Muscle layer of colon (tissue), 2 donors: Measurements from ENCODE around the gene ZNF644.

Experiments
- H3K27ac ChIP-seq: one replicate; pipeline ENCODE4 v1.7.0; 2013; ENCODE audit warnings: low read depth, mild to moderate bottlenecking, low read length, moderate library complexity
- H3K27me3 ChIP-seq, 2 donors: one replicate each; pipeline ENCODE4 v1.7.0; 2013; ENCODE audit warnings: low read length in 2 of 2, mild to moderate bottlenecking in 2 of 2; ENCODE audit not compliant: insufficient read depth in 2 of 2, control insufficient read depth in 1 of 2
- H3K36me3 ChIP-seq: one replicate; pipeline ENCODE4 v1.7.0; 2013; ENCODE audit warnings: mild to moderate bottlenecking, low read length; ENCODE audit not compliant: insufficient read depth
- H3K4me1 ChIP-seq: one replicate; pipeline ENCODE4 v1.7.0; 2013; ENCODE audit warnings: mild to moderate bottlenecking, low read length; ENCODE audit not compliant: insufficient read depth
- H3K4me3 ChIP-seq, 2 donors: one replicate each; pipeline ENCODE4 v1.7.0; 2013; ENCODE audit warnings: low read length in 2 of 2, low read depth in 1 of 2, mild to moderate bottlenecking in 1 of 2, moderate library complexity in 1 of 2
- H3K9ac ChIP-seq: one replicate; pipeline ENCODE4 v1.7.0; 2013; ENCODE audit warnings: low read length
- H3K9me3 ChIP-seq: one replicate; pipeline ENCODE4 v1.7.0; 2013; ENCODE audit warnings: mild to moderate bottlenecking, low read length
- donor health status: abdominal sarcoma.
- donor health status: Adenocarcinoma of cecum.

Gene ZNF644

DNA sequence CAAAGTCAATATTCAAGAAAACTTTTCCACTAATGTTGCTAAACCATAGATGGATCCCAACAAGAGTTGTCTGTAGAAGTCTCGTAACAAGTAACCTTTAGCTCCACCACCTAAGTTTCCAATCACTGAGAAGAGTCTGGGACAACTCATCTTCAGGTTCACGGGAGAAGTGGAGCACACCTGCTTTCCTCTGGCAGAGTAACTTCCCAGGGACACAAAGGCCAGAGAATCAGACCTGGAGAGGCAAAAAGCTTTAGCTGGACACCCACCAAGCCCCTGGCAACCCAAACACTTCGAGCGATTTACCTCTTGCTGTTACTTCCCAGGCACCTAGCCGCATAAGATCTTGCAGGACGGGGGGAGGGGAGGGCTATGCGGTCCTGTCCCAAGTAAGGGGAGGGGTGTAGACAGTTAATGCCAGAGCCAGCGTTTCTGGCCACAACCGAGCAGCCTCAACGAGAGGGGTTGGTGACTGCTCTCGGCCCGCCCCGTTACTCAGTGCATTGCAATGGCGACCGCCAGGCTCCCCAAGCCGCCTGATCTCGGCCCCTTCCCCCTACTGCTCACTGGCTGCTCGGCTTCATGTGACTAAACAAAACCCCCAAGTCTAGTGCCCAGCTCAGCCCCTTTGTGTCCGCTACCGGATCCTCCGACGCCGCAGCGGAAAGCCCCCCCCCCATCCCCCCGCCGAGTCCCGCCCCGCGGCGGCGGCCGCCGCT lies 709 bp downstream of the ZNF644 start:
- Histone ChIP-seq H3K27me3 (no peaks in the 10 kb centered on the region), H3K4me1 (peaks cover 30% of the 10 kb centered on the region), H3K4me3 (peak overlapping the region; percentile 87 to 92), H3K9me3 (no peaks in the 10 kb centered on the region), H3K36me3 (no peaks in the 10 kb centered on the region), H3K27ac (peak overlapping the region; percentile 86), H3K9ac (peak overlapping the region; percentile 84)

DNA sequence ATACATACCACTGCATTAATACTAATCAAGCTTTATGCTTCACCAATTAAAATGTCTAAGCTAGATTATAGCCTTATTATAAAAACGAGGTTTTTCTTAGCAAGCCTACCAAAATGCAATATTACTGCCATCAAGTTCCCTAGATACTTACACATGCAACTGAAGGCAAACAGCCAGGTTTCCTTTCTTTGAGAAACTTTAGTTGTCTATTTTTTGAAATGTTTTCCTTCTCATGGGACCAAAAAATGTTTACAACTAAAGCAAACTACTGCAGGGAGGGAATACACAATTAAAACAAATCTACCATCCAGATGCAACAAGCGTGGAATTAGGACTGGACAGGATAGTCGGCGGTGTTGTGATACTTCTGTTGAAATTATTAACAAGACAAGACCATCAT lies 1.3 kb downstream of the ZNF644 start:
- Histone ChIP-seq H3K27me3 (no peaks in the 10 kb centered on the region), H3K27ac (peak overlapping the region; percentile 79), H3K9ac (peak overlapping the region; percentile 84), H3K4me3 (peak overlapping the region; percentile 87 to 92), H3K36me3 (no peaks in the 10 kb centered on the region), H3K4me1 (peaks cover 34% of the 10 kb centered on the region), H3K9me3 (no peaks in the 10 kb centered on the region)

DNA sequence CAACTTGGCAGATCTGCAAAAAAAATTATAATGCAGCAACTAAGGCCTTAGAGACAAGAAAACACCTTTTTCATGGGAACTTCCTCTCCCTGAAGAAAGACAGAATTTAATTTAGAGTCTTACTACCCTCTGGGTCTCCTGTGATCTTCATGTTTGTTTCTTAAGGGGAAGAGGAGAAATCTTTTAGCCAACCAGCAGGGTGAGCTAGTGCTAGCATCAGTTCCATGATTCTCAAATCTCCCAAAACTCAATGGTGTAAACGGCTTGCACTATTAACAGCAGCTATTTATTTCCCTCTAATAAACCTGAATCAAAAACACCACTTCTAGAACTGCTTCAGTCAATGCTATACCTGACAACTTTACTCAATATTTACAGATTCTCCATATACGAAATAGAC lies 3.8 kb downstream of the ZNF644 start:
- Histone ChIP-seq H3K27me3 (no peaks in the 10 kb centered on the region), H3K4me1 (peaks cover 43% of the 10 kb centered on the region), H3K9me3 (no peaks in the 10 kb centered on the region), H3K27ac (no peak overlapping the region), H3K36me3 (no peaks in the 10 kb centered on the region), H3K9ac (no peak overlapping the region), H3K4me3 (no peak overlapping the region)

DNA sequence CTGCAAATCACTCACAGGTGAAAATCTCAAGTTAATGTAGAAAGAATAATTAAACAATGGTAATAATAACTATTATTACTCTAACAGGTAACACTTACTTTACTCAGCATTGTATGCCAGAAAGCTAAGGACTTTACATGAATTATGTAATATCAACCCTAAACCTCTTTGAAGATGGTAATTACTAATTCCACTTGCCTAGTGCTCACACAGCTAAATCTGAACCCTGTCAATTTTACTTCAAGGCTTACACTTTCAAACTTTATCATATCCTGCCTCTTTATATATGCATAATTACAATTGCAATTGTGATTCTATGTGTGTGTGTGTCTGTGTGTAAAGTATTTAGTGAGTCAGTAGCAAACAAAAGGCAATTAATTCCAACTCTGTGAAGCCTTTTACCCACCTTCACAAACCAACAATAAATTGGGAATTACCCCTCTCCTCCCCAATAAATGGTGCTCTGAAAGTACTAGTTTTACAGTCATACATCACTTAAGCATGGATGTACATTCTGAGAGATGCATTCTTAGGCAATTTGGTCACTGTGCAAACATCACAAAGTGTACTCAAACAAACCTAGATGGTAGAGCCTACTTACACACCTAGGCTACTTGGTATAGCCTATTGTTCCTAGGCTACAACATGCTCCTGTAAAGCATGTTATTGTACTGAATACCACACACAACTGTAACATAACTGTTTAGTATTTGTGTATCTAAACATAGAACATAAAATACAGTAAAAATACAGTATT lies 5.9 kb downstream of the ZNF644 start:
- Histone ChIP-seq H3K4me1 (peaks cover 49% of the 10 kb centered on the region), H3K27me3 (no peaks in the 10 kb centered on the region), H3K27ac (no peak overlapping the region), H3K36me3 (no peaks in the 10 kb centered on the region), H3K9me3 (no peaks in the 10 kb centered on the region), H3K9ac (no peak overlapping the region), H3K4me3 (no peak overlapping the region)

DNA sequence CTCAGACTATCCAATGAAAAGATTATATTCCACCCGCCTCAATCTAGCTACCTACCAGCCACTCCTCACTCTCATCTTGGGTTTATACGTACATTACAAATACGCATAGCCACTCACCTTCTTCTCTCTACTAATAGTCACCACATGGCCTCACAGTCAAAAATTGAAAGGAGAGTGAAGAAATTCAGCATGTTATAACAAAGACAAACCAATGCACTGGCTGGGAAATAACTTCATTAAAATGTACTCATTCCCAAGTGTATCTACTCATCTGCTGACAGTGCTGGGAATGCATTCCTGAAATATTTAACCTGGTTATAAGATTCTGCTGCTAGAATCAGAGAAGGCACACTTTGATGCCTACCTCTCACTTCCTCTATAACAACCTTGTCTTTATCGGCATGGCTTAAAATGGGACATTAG lies 6.5 kb downstream of the ZNF644 start:
- no peak overlapping the region for H3K27ac ChIP-seq
- peaks cover 49% of the 10 kb centered on the region for H3K4me1 ChIP-seq
- H3K4me3 ChIP-seq: no peak overlapping the region

GRCh38 chr1:91014475-91014874 lies 7.4 kb downstream of the ZNF644 start:
- Histone ChIP-seq H3K4me1 (peaks cover 44% of the 10 kb centered on the region), H3K27ac (no peak overlapping the region), H3K9me3 (no peaks in the 10 kb centered on the region), H3K27me3 (no peaks in the 10 kb centered on the region), H3K36me3 (no peaks in the 10 kb centered on the region), H3K9ac (no peak overlapping the region), H3K4me3 (no peak overlapping the region)

More for the DNA sequence above, 6.5 kb downstream of the ZNF644 start:
- Histone ChIP-seq H3K9ac (no peak overlapping the region), H3K9me3 (no peaks in the 10 kb centered on the region), H3K27me3 (no peaks in the 10 kb centered on the region), H3K36me3 (no peaks in the 10 kb centered on the region)

GRCh38 chr1:91013302-91013701 lies 8.5 kb downstream of the ZNF644 start:
- no peaks in the 10 kb centered on the region for H3K9me3 ChIP-seq
- no peak overlapping the region for H3K9ac ChIP-seq
- no peak overlapping the region for H3K4me3 ChIP-seq
- peaks cover 33% of the 10 kb centered on the region for H3K4me1 ChIP-seq
- H3K36me3 ChIP-seq: no peaks in the 10 kb centered on the region
- no peak overlapping the region for H3K27ac ChIP-seq
- H3K27me3 ChIP-seq: no peaks in the 10 kb centered on the region

DNA sequence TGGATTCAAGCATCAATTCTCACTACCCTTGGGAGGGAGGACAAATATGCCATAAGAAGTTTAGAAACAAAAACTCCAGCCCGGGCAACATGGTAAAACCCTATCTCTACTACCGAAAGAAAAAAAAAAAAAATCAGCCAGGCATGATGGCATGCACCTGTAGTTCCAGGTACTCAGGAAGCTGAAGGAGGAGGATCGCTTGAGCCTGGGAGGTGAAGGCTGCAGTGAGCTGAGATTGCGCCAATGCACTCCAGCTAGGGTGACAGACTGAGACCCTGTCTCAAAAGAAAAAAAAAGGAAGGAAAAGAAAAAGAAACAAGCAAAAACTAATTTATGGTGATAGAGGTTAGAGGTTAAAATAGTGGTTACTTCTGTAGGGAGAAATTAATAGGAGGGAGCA lies 9.6 kb downstream of the ZNF644 start:
- Histone ChIP-seq H3K36me3 (no peaks in the 10 kb centered on the region), H3K4me1 (peaks cover 27% of the 10 kb centered on the region), H3K27ac (no peak overlapping the region)

DNA sequence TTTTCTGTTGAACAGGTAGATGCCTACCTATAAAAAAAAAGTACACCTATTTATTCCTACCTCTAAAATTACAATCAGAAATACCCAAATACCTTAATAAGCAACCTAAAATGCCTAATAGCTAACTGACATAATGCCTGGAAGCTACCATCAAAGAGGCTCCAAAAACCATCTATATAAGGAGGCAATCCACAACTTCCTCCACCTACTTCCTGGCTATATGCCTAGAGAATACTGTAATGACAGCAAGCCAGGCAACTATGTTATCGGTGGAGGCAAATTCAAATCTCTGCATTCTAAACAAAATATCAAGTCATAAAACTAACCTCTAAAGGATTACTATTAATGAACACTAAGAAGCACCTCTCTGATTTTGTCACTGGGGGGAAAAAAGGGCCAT lies 10.1 kb downstream of the ZNF644 start:
- no peak overlapping the region for H3K9ac ChIP-seq
- H3K4me1 ChIP-seq: peaks cover 27% of the 10 kb centered on the region
- H3K27me3 ChIP-seq: no peaks in the 10 kb centered on the region
- no peak overlapping the region for H3K27ac ChIP-seq
- no peaks in the 10 kb centered on the region for H3K36me3 ChIP-seq
- H3K9me3 ChIP-seq: no peaks in the 10 kb centered on the region
- H3K4me3 ChIP-seq: no peak overlapping the region

More for the DNA sequence above, 9.6 kb downstream of the ZNF644 start:
- H3K27me3 ChIP-seq: no peaks in the 10 kb centered on the region
- H3K4me3 ChIP-seq: no peak overlapping the region
- no peaks in the 10 kb centered on the region for H3K9me3 ChIP-seq
- H3K9ac ChIP-seq: no peak overlapping the region

DNA sequence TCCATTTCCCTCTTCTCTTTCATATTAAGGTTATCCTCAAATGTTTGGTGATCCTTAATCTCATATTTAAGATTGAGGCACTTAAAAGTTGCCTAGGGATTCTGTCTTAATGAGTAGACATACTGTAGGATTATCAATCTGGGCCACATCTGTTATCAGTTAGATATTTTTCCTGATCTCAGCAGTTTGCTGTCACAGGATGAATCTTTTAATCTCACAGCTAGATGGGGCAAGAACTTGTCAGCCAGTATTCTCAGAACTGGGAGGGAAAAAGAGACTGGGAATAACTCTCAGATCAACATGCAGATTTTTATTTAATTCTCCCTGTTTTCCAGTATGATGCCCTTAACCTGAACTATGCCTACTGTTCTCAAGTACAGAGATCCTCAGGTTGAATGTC lies 14.0 kb downstream of the ZNF644 start:
- Histone ChIP-seq H3K9ac (no peak overlapping the region), H3K27ac (no peak overlapping the region), H3K9me3 (no peaks in the 10 kb centered on the region), H3K36me3 (no peaks in the 10 kb centered on the region), H3K27me3 (no peaks in the 10 kb centered on the region), H3K4me3 (no peak overlapping the region), H3K4me1 (peaks cover 12% of the 10 kb centered on the region)

GRCh38 chr1:91007092-91007491 lies 14.7 kb downstream of the ZNF644 start:
- Histone ChIP-seq H3K4me1 (peaks cover 8% of the 10 kb centered on the region), H3K9me3 (no peaks in the 10 kb centered on the region), H3K36me3 (no peaks in the 10 kb centered on the region), H3K9ac (no peak overlapping the region), H3K27ac (no peak overlapping the region), H3K27me3 (no peaks in the 10 kb centered on the region), H3K4me3 (no peak overlapping the region)
